ENCODE results near the gene ELP1. TPM values are rescaled to one million over a fixed set of nuclear protein-coding genes. Genes with fewer than 3 reads are reported as not detected.

Gene ELP1
- total and polyA plus RNA-seq, 4 donors = 8.0 to 39.3 (median 16.4) TPM

DNA sequence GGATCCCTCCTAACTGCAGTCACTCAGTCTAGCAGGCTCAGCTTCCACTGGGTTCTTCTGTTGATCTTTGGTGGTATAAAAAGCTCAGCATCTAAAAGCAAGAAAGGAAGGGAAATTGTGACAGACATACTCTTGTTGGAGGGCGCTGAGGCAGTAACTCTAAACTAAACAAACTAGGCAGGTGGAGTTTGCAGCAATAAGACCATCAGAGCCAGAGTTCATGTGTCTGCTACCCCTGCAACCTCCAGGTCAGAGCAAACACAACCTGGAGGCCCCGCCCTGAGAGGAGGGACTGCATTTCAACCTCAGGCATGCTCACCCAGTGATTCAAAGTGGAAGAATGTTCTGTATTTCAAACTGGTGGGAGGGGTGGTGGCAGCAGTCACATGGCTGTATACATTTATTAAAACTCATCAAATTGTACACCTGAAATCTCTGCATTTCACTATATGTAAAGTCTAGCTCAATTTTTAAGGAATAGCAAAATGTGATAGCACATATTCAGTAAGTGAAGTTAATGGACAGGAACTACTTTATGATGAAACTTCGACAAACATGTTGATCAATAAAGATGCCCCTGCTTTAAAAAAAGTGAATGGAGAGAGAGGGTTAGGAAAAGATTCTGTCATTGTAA, 64.7 kb downstream of the ELP1 start:
- Histone ChIP-seq H3K27ac (ENCODE audit: low read depth in 1 of 2, low read length in 1 of 2) (no peak overlapping the region), H3K4me1 (ENCODE audit: control insufficient read depth in 5 of 5, insufficient read depth in 5 of 5, low read length in 5 of 5) (peaks cover 0 to 4% (median 0%) of the 10 kb centered on the region in 5 donors), H3K9ac (ENCODE audit: insufficient read depth in 1 of 2, low read length in 2 of 2) (no peak overlapping the region), H3K9me3 (ENCODE audit: control insufficient read depth in 4 of 4, insufficient read depth in 3 of 4, low read length in 3 of 4) (no peaks in the 10 kb centered on the region), H3K27me3 (ENCODE audit: control insufficient read depth in 3 of 3, insufficient read depth in 3 of 3, low read length in 2 of 3) (no peaks in the 10 kb centered on the region), H3K4me3 (no peak overlapping the region), H3K36me3 (ENCODE audit: control insufficient read depth in 4 of 4, insufficient read depth in 4 of 4, low read length in 4 of 4) (peaks cover 7 to 44% (median 25%) of the 10 kb centered on the region in 4 donors)
- WGBS, 2 donors = 76 to 96% methylated on average over 3 of the region's 3 CpGs
- ATAC-seq (ENCODE audit: insufficient read depth, low FRiP score) (no peak), DNase-seq (no peak)
- TF ChIP-seq, protein P1, sequence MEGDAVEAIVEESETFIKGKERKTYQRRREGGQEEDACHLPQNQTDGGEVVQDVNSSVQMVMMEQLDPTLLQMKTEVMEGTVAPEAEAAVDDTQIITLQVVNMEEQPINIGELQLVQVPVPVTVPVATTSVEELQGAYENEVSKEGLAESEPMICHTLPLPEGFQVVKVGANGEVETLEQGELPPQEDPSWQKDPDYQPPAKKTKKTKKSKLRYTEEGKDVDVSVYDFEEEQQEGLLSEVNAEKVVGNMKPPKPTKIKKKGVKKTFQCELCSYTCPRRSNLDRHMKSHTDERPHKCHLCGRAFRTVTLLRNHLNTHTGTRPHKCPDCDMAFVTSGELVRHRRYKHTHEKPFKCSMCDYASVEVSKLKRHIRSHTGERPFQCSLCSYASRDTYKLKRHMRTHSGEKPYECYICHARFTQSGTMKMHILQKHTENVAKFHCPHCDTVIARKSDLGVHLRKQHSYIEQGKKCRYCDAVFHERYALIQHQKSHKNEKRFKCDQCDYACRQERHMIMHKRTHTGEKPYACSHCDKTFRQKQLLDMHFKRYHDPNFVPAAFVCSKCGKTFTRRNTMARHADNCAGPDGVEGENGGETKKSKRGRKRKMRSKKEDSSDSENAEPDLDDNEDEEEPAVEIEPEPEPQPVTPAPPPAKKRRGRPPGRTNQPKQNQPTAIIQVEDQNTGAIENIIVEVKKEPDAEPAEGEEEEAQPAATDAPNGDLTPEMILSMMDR (IDR thresholded peaks at IDR 0.05; ENCODE audit: control extremely low read depth, extremely low read depth) = no peak

GRCh38 chr9:108867829-108868228, 66.1 kb downstream of the ELP1 start:
- DNase-seq = no peak
- WGBS, 2 donors = 92 to 97% methylated on average over 4 of the region's 4 CpGs

GRCh38 chr9:108867116-108867515, 66.8 kb downstream of the ELP1 start:
- Histone ChIP-seq H3K4me3 (no peak overlapping the region), H3K36me3 (ENCODE audit: control insufficient read depth in 4 of 4, insufficient read depth in 4 of 4, low read length in 4 of 4) (peaks cover 7 to 33% (median 17%) of the 10 kb centered on the region in 4 donors), H3K27me3 (ENCODE audit: control insufficient read depth in 3 of 3, insufficient read depth in 3 of 3, low read length in 2 of 3) (no peaks in the 10 kb centered on the region), H3K27ac (ENCODE audit: low read depth in 1 of 2, low read length in 1 of 2) (no peak overlapping the region), H3K4me1 (ENCODE audit: control insufficient read depth in 5 of 5, insufficient read depth in 5 of 5, low read length in 5 of 5) (peaks cover 0 to 4% (median 0%) of the 10 kb centered on the region in 5 donors), H3K9ac (ENCODE audit: insufficient read depth in 1 of 2, low read length in 2 of 2) (no peak overlapping the region), H3K9me3 (ENCODE audit: control insufficient read depth in 4 of 4, insufficient read depth in 3 of 4, low read length in 3 of 4) (no peaks in the 10 kb centered on the region)
- TF ChIP-seq, protein P1 (IDR thresholded peaks at IDR 0.05; ENCODE audit: control extremely low read depth, extremely low read depth) = no peak
- ATAC-seq (ENCODE audit: insufficient read depth, low FRiP score) (no peak), DNase-seq (no peak)

More at GRCh38 chr9:108867829-108868228, 66.1 kb downstream of the ELP1 start:
- no peak for ATAC-seq (ENCODE audit: insufficient read depth, low FRiP score)
- Histone ChIP-seq H3K36me3 (ENCODE audit: control insufficient read depth in 4 of 4, insufficient read depth in 4 of 4, low read length in 4 of 4) (peaks cover 7 to 33% (median 18%) of the 10 kb centered on the region in 4 donors), H3K27me3 (ENCODE audit: control insufficient read depth in 3 of 3, insufficient read depth in 3 of 3, low read length in 2 of 3) (no peaks in the 10 kb centered on the region), H3K4me1 (ENCODE audit: control insufficient read depth in 5 of 5, insufficient read depth in 5 of 5, low read length in 5 of 5) (peaks cover 0 to 4% (median 0%) of the 10 kb centered on the region in 5 donors), H3K27ac (ENCODE audit: low read depth in 1 of 2, low read length in 1 of 2) (no peak overlapping the region), H3K9ac (ENCODE audit: insufficient read depth in 1 of 2, low read length in 2 of 2) (no peak overlapping the region), H3K9me3 (ENCODE audit: control insufficient read depth in 4 of 4, insufficient read depth in 3 of 4, low read length in 3 of 4) (no peaks in the 10 kb centered on the region), H3K4me3 (no peak overlapping the region)
- TF ChIP-seq, protein P1 (IDR thresholded peaks at IDR 0.05; ENCODE audit: control extremely low read depth, extremely low read depth) = no peak

Data from lung (tissue), 12 donors.